Measurements from ENCODE around the gene ADGRB2. TPM values are rescaled to one million over a fixed set of nuclear protein-coding genes. Genes with fewer than 3 reads are reported as not detected.

The ADGRB2 gene
- total and polyA plus RNA-seq, 2 of the 4 experiments (the other 2 are of a cell fraction): 2.2 to 11.9 TPM

DNA sequence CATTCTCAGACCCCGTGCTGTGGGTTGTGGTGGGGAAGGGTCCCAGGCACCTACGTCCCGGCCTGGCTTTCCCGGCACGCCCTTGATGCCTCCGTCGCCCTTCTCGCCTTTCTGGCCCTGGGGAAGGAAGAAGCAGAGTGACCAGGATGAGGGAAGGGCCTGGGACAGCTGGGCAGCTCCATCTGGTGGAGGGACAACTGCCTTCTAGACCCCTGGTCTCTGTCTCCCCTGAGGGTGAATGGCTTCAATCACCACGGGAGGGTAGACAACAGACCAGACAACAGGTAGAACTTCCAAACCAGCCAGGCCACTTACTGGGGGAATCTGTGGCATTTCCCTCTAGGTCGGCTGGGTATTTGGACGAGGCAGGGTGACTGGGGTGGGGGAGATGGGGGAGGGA lies 72.2 kb downstream of the ADGRB2 start:
- H4K5ac ChIP-seq (ENCODE audit: low read depth, low read length): peak overlapping the region; percentile 31; the same call in 1 of the 2 replicates
- H3K27ac ChIP-seq (ENCODE audit: insufficient read depth, low read length): peak overlapping the region; percentile 32
- H3K14ac ChIP-seq (replicated peaks; ENCODE audit: low read depth, low read length): no peak overlapping the region; the same call in 1 of the 2 replicates
- no peaks in the 10 kb centered on the region for H3K9me3 ChIP-seq (ENCODE audit: control insufficient read depth, insufficient read depth, low read length)
- ChIA-PET POLR2A (ENCODE audit: unreplicated experiment) (no interaction called here), CTCF (no interaction called here)
- H3K9me1 ChIP-seq (ENCODE audit: insufficient read depth, low read length): peaks cover 32% of the 10 kb centered on the region
- no peak overlapping the region for H3K9ac ChIP-seq (ENCODE audit: low read depth, low read length)
- no peak for ATAC-seq (ENCODE audit: low read depth)
- H3K36me3 ChIP-seq (ENCODE audit: control insufficient read depth, insufficient read depth, low read length): peaks cover 67% of the 10 kb centered on the region
- no peak for TF ChIP-seq CEBPB (IDR thresholded peaks at IDR 0.05; ENCODE audit: low read depth, low read length)
- 0 out of 2 replicates have a peak, but pooled peaks have one; percentile 7 for TF ChIP-seq RAD21 (IDR thresholded peaks at IDR 0.05; ENCODE audit: low read length)
- TF ChIP-seq, protein P1, sequence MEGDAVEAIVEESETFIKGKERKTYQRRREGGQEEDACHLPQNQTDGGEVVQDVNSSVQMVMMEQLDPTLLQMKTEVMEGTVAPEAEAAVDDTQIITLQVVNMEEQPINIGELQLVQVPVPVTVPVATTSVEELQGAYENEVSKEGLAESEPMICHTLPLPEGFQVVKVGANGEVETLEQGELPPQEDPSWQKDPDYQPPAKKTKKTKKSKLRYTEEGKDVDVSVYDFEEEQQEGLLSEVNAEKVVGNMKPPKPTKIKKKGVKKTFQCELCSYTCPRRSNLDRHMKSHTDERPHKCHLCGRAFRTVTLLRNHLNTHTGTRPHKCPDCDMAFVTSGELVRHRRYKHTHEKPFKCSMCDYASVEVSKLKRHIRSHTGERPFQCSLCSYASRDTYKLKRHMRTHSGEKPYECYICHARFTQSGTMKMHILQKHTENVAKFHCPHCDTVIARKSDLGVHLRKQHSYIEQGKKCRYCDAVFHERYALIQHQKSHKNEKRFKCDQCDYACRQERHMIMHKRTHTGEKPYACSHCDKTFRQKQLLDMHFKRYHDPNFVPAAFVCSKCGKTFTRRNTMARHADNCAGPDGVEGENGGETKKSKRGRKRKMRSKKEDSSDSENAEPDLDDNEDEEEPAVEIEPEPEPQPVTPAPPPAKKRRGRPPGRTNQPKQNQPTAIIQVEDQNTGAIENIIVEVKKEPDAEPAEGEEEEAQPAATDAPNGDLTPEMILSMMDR (conservative IDR thresholded peaks at IDR 0.05; ENCODE audit: low read depth, low read length): 0 out of 2 replicates have a peak, but pooled peaks have one; percentile 10
- no peaks in the 10 kb centered on the region for H3K27me3 ChIP-seq (ENCODE audit: control insufficient read depth, insufficient read depth, low read length)
- peak overlapping the region; percentile 79 for H2AK5ac ChIP-seq (ENCODE audit: low read depth, low read length)
- peak overlapping the region; percentile 81 for H4K91ac ChIP-seq (ENCODE audit: insufficient read depth, low read depth, low read length)
- dilution Hi-C loops (cut with HindIII; ENCODE audit: low sequenced_read_pairs, unreplicated experiment): no loop called here
- H3K18ac ChIP-seq (ENCODE audit: low read depth, low read length): peak overlapping the region; percentile 44
- no TSS peak for BruUV-seq (replicated peaks)
- H3K56ac ChIP-seq (ENCODE audit: extremely low read depth, insufficient read depth, low read length): no peak overlapping the region
- no peak for DNase-seq
- peaks cover 11 to 63% of the 10 kb centered on the region in 2 experiments; a peak in 3 of 4 replicates for H3K79me1 ChIP-seq (ENCODE audit: low read depth in 1 of 2, low read length in 2 of 2)
- peak overlapping the region; percentile 78 for H2BK20ac ChIP-seq (ENCODE audit: low read depth, low read length)
- H3K4me3 ChIP-seq (ENCODE audit: insufficient read depth, low read depth, low read length): no peak overlapping the region
- peak overlapping the region; percentile 52 for H2BK5ac ChIP-seq (ENCODE audit: low read depth, low read length, poor library complexity, severe bottlenecking)
- H3K4me1 ChIP-seq (ENCODE audit: control insufficient read depth, insufficient read depth, low read length): peaks cover 42% of the 10 kb centered on the region
- H2AFZ ChIP-seq (replicated peaks; ENCODE audit: low read length, poor library complexity): peak overlapping the region; percentile 34
- intact Hi-C loops (cut with micrococcal nuclease): no loop called here
- H2BK15ac ChIP-seq (ENCODE audit: low read depth, low read length): peak overlapping the region; percentile 48; the same call in 1 of the 3 replicates
- H3K23ac ChIP-seq (ENCODE audit: low read depth, low read length): 0 out of 2 replicates have a peak overlapping the region, but pooled peaks have one; percentile 27
- no peaks in the 10 kb centered on the region for H4K20me1 ChIP-seq (ENCODE audit: insufficient read depth, low read length)
- no peak overlapping the region for H2AK9ac ChIP-seq (replicated peaks; ENCODE audit: low read depth, low read length, poor library complexity)
- H3K4me2 ChIP-seq (ENCODE audit: low read depth, low read length): no peak overlapping the region
- peak overlapping the region; percentile 89 for H3K4ac ChIP-seq (ENCODE audit: low read depth, low read length)
- H4K8ac ChIP-seq (ENCODE audit: low read depth in 2 of 2, low read length in 2 of 2): peak overlapping the region; percentile 55 to 57; a peak in 2 of 4 replicates
- WGBS, 2 experiments (ENCODE audit: extremely low coverage in 2 of 2, insufficient read length in 1 of 2): 89% methylated on average over 5 of the region's 11 CpGs; no CpG with 5 or more reads in 1 of the 2 experiments
- in situ Hi-C loops (cut with MboI; ENCODE audit: low sequenced_read_pairs): no loop called here
- peak overlapping the region; percentile 100 for H2BK120ac ChIP-seq (ENCODE audit: low read depth, low read length)

Data from IMR-90 (cell line).